ENCODE measurements around the gene VSTM5.

GRCh38 chr11:93858121-93858775 is 7.8 kb upstream of the VSTM5 start:
- TF ChIP-seq YY1 (IDR thresholded peaks at IDR 0.05) = no peak
- TF ChIP-seq CTCF (IDR thresholded peaks at IDR 0.05; ENCODE audit: low read depth, low read length, missing input control) = no peak
- no peak for TF ChIP-seq ATF3 (IDR thresholded peaks at IDR 0.05)
- TF ChIP-seq FOXA1 (IDR thresholded peaks at IDR 0.05) = no peak
- no peak for TF ChIP-seq RAD21 (IDR thresholded peaks at IDR 0.05)
- TF ChIP-seq TAF1 (conservative IDR thresholded peaks at IDR 0.05) = no peak
- TF ChIP-seq GABPA (IDR thresholded peaks at IDR 0.05 in 1 of 2, conservative IDR thresholded peaks at IDR 0.05 in 1 of 2) = no peak
- no peak for TF ChIP-seq JUND (IDR thresholded peaks at IDR 0.05)
